ENCODE results near the gene SENP5. TPM values are rescaled to one million over a fixed set of nuclear protein-coding genes. Genes with fewer than 3 reads are reported as not detected.

SENP5 gene
- total and polyA plus RNA-seq, 9 of the 15 experiments (the other 6 are each of a cell fraction or from before 2014, with no cell fraction given) = 18.3 to 59.7 (median 35.8) TPM

- TF ChIP-seq ZNF175 (CRISPR knock-in tag; IDR thresholded peaks at IDR 0.05; ENCODE audit: low read depth) (peak; percentile 51; the same call in 1 of the 2 replicates), ZNF282 (CRISPR knock-in tag; IDR thresholded peaks at IDR 0.05) (no peak), KDM5B (IDR thresholded peaks at IDR 0.05; ENCODE audit: insufficient replicate concordance, low read depth, low read length) (peak; percentile 26)
These were observed 74.1 kb downstream of the SENP5 start (continued) for GRCh38 chr3:196941729-196942225.

DNA sequence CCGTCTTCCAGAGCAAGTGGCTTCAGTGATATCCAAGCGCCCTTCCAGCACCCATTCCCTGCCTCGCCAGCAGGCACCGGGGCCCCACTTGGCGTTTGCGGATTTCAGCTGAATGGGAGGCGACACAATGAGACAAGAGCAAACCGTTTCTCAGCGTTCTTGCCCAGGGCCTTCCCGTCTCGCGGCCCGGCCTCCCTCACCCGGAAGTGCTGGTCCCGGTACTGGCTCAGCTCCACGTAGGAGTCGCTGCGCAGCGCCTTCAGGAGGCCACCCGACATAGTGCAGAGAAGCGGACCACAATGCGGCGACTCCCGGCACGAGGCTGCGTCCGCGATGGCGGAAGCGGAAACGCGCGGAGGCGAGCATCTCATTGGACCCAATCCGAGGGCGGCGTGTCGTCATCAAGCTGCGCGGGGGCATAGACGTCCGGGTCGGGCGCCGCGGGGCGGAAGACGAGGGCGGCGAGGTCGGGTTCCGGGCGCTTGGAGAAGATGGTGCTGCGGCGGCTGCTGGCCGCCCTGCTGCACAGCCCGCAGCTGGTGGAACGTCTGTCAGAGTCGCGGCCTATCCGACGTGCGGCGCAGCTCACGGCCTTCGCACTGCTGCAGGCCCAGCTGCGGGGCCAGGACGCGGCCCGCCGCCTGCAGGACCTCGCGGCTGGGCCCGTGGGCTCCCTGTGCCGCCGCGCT lies 74.7 kb downstream of the SENP5 start, which contains the start of gene NCBP2:
TSS of gene NCBP2 (minus strand) at position 303 of the 689 bp plus-strand sequence. CDS start at position 278, 25 bp downstream.
- Histone ChIP-seq H2AFZ (ENCODE audit: low read depth, low read length) (peak within 1 kb of the TSS; percentile 83), H3K27me3 (ENCODE audit: control insufficient read depth in 2 of 2, insufficient read depth in 2 of 2, low read length in 2 of 2) (no peaks in the 10 kb centered on the region), H3K4me2 (ENCODE audit: insufficient read depth, low read length) (peak within 1 kb of the TSS; percentile 99), H3K9ac (ENCODE audit: insufficient read depth in 1 of 2, low read depth in 2 of 2, low read length in 2 of 2) (peak within 1 kb of the TSS; percentile 96 to 100), H3K27ac (ENCODE audit: extremely low read depth, low read depth, low read length) (peak within 1 kb of the TSS; percentile 93), H3K9me1 (ENCODE audit: control insufficient read depth, insufficient read depth, low read length) (no peaks in the 10 kb centered on the region), H3K4me3 (peak within 1 kb of the TSS; percentile 99), H3K9me3 (replicated peaks; ENCODE audit: control insufficient read depth, insufficient read depth, low read depth, low read length) (no peaks in the 10 kb centered on the region), H3K36me3 (ENCODE audit: control insufficient read depth, insufficient read depth, low read length) (peaks cover 49% of the 10 kb centered on the region), H4K20me1 (replicated peaks; ENCODE audit: control insufficient read depth, insufficient read depth, low read length) (no peaks in the 10 kb centered on the region), H3K79me2 (ENCODE audit: control insufficient read depth, insufficient read depth, low read length) (peaks cover 76% of the 10 kb centered on the region), H3K4me1 (replicated peaks in 1 of 2; ENCODE audit: control insufficient read depth in 2 of 2, insufficient read depth in 2 of 2, low read length in 2 of 2) (peaks cover 7 to 12% of the 10 kb centered on the region in 2 experiments; a peak in 4 of 5 replicates)
- DNase-seq (ENCODE audit: extremely low read depth in 1 of 4, low spot score in 3 of 4) = peak; percentile 91 to 99 (median 94)
- no TSS peak for BruUV-seq (replicated peaks)
- WGBS (ENCODE audit: insufficient coverage, low coverage, missing lambda C conversion rate) = under 1% methylated on average over 73 of the region's 77 CpGs
- CTCF ChIA-PET (ENCODE audit: low intra/inter-chr PET ratio) = interaction anchor here (0.6 to 1.6 kb wide), 3 partner anchors 8 to 104 kb away, joined by 3 to 6 read pairs (median 3); partner anchors contain the start of gene PIGZ
- POLR2A ChIA-PET = interaction anchor here (0.6 to 2.6 kb wide), 16 partner anchors 11 to 430 kb away, joined by 3 to 13 read pairs (median 4); no protein-coding TSS in a partner anchor
- intact Hi-C loops (cut with micrococcal nuclease) (loop anchor here (1.0 to 10.0 kb wide), 5 partner anchors 46 to 418 kb away; partner anchors contain the start of genes CEP19 and PIGX), in situ Hi-C loops (cut with MboI) (no loop called here)
- ATAC-seq = peak; percentile 94
- peak; percentile 92 for FAIRE-seq
- peak; percentile 58 for TF ChIP-seq SMC3 (conservative IDR thresholded peaks at IDR 0.05; ENCODE audit: insufficient read depth, low read depth, low read length)
- peak in 1 of 2 experiments; percentile 79; a peak in 1 of 4 replicates for TF ChIP-seq CSDE1 (IDR thresholded peaks at IDR 0.05)
- TF ChIP-seq, protein P1, sequence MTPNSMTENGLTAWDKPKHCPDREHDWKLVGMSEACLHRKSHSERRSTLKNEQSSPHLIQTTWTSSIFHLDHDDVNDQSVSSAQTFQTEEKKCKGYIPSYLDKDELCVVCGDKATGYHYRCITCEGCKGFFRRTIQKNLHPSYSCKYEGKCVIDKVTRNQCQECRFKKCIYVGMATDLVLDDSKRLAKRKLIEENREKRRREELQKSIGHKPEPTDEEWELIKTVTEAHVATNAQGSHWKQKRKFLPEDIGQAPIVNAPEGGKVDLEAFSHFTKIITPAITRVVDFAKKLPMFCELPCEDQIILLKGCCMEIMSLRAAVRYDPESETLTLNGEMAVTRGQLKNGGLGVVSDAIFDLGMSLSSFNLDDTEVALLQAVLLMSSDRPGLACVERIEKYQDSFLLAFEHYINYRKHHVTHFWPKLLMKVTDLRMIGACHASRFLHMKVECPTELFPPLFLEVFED (CRISPR knock-in tag; conservative IDR thresholded peaks at IDR 0.05) = no peak
- 0 out of 2 replicates have a peak, but pooled peaks have one; percentile 52 for TF ChIP-seq E2F1 (CRISPR knock-in tag; IDR thresholded peaks at IDR 0.05)
- peak; percentile 85 for TF ChIP-seq RNF2 (IDR thresholded peaks at IDR 0.05)
- TF ChIP-seq SRF (CRISPR knock-in tag; IDR thresholded peaks at IDR 0.05) = peak in 1 of 2 experiments; percentile 52; a peak in 1 of 4 replicates
- no peak for TF ChIP-seq ILK (tag; IDR thresholded peaks at IDR 0.05; ENCODE audit: borderline replicate concordance, low read depth)
- no peak for TF ChIP-seq COPS2 (conservative IDR thresholded peaks at IDR 0.05)
- peak; percentile 95 for TF ChIP-seq ATF1 (CRISPR knock-in tag; IDR thresholded peaks at IDR 0.05)
- TF ChIP-seq ATF1 (tag; IDR thresholded peaks at IDR 0.05) = peak; percentile 99
- peak in 1 of 2 experiments; percentile 95; a peak in 2 of 4 replicates for TF ChIP-seq ZNF639 (CRISPR knock-in tag; conservative IDR thresholded peaks at IDR 0.05 in 1 of 2, IDR thresholded peaks at IDR 0.05 in 1 of 2)
- TF ChIP-seq HMGN3 (IDR thresholded peaks at IDR 0.05; ENCODE audit: borderline replicate concordance, extremely low read depth, insufficient read length, low read depth, low read length) = peak; percentile 94

Data from K562 (cell line).